Thoracic aorta (tissue), 2 donors: ENCODE data around the gene CHST3. TPM values are rescaled to one million over a fixed set of nuclear protein-coding genes. Genes with fewer than 3 reads are reported as not detected.

ENCODE experiments used
- ATAC-seq: fragments of 150-250 bp; one replicate; pipeline ENCODE4 v1.8.0; 2017; ENCODE audit warnings: low read depth; ENCODE audit not compliant: insufficient number of reproducible peaks, low FRiP score
- DNase-seq: peaks from one replicate; pipeline ENCODE4 v3.0.0-alpha.2; 2020; ENCODE audit warnings: low spot score
- H3K27ac ChIP-seq, 2 donors: fragments of 200-600 bp; sonication (generic); 1 replicate in 1 of 2; 2 replicates in 1 of 2; pipeline ENCODE4 v1.5.1; 2016; ENCODE audit warnings: mild to moderate bottlenecking in 2 of 2, moderate library complexity in 2 of 2
- H3K27me3 ChIP-seq: fragments of 200-600 bp; sonication (generic); replicated peaks from 2 replicates; pipeline ENCODE4 v1.6.0; 2016; ENCODE audit warnings: mild to moderate bottlenecking; ENCODE audit not compliant: insufficient read depth
- H3K36me3 ChIP-seq: fragments of 200-600 bp; sonication (generic); one replicate; pipeline ENCODE4 v1.5.1; 2016
- H3K4me1 ChIP-seq, 2 donors: fragments of 200-600 bp; sonication (generic); 1 replicate in 1 of 2; 2 replicates in 1 of 2; pipeline versions ENCODE4 v1.5.1 to v1.6.0; 2016; ENCODE audit warnings: low read depth in 2 of 2, mild to moderate bottlenecking in 1 of 2; ENCODE audit not compliant: control insufficient read depth in 1 of 2
- H3K4me3 ChIP-seq: fragments of 200-600 bp; sonication (generic); 2 replicates; pipeline ENCODE4 v1.5.1; 2016; ENCODE audit warnings: mild to moderate bottlenecking
- H3K9me3 ChIP-seq: fragments of 200-600 bp; sonication (generic); 2 replicates; pipeline ENCODE4 v1.5.1; 2016
- total RNA-seq, 2 donors: library from RNA; depleted of rRNA; stranded (reverse); fragments of >200 nt; gene quantifications; one replicate each; pipeline versions ENCODE4 v1.1.0 to v1.2.3, GENCODE V29; 2016
- TF ChIP-seq, protein P1 (sequence below): fragments of 200-600 bp; sonication (generic); IDR thresholded peaks from one replicate; pipeline ENCODE4 v1.5.1; 2019; ENCODE audit warnings: antibody characterized with exemption

CHST3 gene
- total RNA-seq, 2 donors from 2014 or later = 54.4 to 80.6 TPM

DNA sequence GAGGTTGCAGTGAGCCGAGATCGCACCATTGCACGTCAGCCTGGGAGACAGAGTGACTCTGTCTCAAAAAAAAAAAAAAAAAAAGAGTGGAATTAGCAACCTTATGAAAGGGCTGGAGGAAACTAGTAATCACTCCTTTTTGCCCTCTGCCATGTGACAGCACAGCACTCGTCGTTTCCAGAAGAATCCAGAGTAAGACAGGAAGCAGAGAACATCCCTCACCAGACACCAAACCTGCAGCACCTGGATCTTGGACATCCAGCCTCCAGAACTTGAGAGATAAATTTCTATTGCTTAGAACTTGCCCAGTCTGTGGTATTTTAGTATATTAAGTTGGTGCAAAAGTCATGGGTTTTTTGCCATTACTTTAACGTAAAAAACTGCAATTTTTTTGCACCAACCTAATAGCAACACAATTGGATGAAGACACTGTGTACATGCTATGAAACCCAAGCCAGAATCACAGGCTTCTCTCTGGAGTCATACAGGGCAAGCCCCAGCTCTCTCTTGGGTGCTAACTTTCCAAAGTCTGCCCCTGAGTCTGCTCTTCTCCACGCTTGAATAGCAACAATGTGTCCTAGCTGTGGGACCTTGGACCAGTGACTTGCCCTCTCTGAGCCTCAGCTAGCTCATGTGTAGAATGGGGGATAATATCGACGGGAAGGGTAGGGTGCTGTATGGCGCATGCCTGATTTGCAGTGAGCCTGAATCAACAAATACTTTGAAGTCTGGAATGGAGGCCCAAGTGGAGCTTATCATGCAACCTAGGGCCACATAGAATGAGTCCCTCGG, 55.1 kb downstream of the CHST3 start:
- Histone ChIP-seq H3K9me3 (no peaks in the 10 kb centered on the region), H3K27me3 (no peaks in the 10 kb centered on the region), H3K36me3 (no peaks in the 10 kb centered on the region), H3K27ac (no peak overlapping the region), H3K4me1 (peaks cover 18 to 64% of the 10 kb centered on the region in 2 donors), H3K4me3 (no peak overlapping the region)
- TF ChIP-seq, protein P1, sequence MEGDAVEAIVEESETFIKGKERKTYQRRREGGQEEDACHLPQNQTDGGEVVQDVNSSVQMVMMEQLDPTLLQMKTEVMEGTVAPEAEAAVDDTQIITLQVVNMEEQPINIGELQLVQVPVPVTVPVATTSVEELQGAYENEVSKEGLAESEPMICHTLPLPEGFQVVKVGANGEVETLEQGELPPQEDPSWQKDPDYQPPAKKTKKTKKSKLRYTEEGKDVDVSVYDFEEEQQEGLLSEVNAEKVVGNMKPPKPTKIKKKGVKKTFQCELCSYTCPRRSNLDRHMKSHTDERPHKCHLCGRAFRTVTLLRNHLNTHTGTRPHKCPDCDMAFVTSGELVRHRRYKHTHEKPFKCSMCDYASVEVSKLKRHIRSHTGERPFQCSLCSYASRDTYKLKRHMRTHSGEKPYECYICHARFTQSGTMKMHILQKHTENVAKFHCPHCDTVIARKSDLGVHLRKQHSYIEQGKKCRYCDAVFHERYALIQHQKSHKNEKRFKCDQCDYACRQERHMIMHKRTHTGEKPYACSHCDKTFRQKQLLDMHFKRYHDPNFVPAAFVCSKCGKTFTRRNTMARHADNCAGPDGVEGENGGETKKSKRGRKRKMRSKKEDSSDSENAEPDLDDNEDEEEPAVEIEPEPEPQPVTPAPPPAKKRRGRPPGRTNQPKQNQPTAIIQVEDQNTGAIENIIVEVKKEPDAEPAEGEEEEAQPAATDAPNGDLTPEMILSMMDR = no peak
- ATAC-seq (no peak), DNase-seq (no peak)

DNA sequence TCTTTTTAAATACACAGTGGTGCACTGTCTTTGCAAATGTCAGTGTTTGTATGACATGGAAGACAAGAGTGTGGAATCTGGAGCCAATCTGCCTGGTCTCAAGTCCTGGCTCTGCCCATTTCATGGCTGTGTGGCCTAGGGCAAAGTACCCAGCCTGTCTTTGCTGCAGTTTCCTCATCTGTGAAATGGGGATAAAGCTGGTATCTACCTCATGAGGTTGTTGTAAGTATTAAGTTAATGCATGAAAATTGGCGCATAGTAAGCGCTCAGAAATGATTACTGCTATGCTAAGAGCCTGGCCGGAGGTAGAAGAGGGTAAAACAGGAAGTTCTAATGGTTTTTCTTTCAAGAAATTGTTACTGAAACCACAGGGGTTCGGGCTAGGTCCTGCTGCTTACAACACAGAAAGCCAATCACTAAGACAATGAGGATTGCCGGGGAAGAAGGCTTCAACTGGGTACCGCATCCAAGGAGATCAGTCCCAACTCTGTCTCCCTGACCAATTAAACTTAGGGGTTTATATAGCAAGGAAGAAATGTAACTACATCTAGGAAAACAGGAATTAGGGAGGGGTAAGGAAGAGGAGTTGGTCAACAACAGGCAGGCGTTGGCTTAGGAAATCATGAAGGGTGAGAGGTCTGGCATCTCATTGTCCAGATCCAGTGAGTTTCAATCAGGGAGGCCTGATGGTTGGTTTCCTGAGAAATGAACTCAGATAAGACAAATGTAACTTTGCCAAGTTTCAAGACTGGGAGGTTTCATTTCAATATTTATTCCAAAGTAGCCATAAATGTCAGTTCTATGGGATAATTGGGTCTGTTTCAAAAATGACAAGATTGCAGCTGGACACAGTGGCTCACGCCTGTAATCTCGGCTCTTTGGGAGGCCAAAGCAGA, 57.0 kb downstream of the CHST3 start:
- no peak for DNase-seq
- Histone ChIP-seq H3K9me3 (no peaks in the 10 kb centered on the region), H3K4me3 (no peak overlapping the region), H3K27ac (no peak overlapping the region), H3K36me3 (no peaks in the 10 kb centered on the region), H3K4me1 (peaks cover 18 to 55% of the 10 kb centered on the region in 2 donors), H3K27me3 (no peaks in the 10 kb centered on the region)
- TF ChIP-seq, protein P1 = no peak
- no peak for ATAC-seq

DNA sequence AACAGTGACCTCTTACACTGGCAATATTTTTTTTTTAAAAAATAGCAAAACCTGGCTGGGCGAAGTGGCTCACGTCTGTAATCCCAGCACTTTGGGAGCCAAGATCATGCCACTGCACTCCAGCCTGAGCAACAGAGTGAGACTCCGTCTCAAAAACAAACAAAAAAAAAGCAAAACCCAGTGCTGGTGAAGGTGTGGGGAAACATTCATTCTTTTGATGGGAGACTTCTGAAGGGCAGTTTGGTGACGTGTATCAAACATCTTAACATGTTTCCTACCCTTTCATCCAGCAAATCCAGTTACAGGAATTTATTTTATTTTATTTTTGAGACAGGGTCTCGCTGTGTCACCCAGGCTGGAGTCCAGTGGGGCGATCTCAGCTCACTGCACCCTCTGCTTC, 58.0 kb downstream of the CHST3 start:
- Histone ChIP-seq H3K4me3 (no peak overlapping the region), H3K4me1 (peaks cover 8 to 45% of the 10 kb centered on the region in 2 donors), H3K36me3 (no peaks in the 10 kb centered on the region), H3K27me3 (no peaks in the 10 kb centered on the region), H3K27ac (no peak overlapping the region), H3K9me3 (no peaks in the 10 kb centered on the region)
- DNase-seq = no peak
- TF ChIP-seq, protein P1 = no peak
- ATAC-seq = no peak

DNA sequence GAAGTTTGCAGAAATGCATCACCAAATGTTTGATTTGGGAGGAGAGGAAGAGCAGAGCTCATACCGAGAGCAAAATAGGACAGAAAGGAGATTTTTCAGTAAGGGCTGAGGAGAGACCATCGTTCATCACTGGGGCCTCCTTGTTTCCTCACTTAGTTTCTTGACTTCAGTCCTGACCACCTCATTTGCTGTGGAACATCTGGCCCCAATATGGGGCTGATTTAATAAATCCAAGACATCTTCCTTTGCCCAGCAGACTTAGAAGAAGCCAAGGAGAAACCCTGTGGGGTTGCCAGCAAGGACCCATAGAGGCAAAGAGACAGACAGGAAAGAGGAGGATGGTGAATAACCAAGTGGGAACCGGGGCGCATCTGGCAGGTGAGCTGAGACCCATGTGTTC, 60.4 kb downstream of the CHST3 start:
- peaks cover 0 to 28% of the 10 kb centered on the region in 2 donors for H3K4me1 ChIP-seq
- TF ChIP-seq, protein P1 = no peak
- no peaks in the 10 kb centered on the region for H3K36me3 ChIP-seq
- DNase-seq = no peak
- H3K27ac ChIP-seq = no peak overlapping the region
- H3K4me3 ChIP-seq = no peak overlapping the region
- ATAC-seq = no peak
- no peaks in the 10 kb centered on the region for H3K9me3 ChIP-seq
- H3K27me3 ChIP-seq = no peaks in the 10 kb centered on the region

DNA sequence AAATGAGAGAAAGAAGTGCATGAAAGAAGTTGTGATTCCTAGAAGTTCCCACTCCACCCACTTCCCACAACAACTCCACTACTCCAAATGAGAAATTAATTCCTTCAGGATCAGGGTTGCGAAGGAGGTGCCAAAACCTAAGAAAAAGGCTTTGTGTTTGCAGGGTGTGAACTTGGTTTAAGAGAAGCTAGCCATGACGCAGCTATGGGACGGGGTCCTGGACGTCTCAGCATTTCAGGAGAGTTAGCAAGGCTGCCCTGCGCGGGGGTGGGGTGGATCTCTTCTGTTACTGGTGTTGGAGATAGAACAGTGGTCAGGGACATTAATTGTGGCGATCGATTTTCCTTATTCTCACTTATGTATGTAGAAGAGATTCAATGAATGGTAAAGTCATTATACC, 61.2 kb downstream of the CHST3 start:
- ATAC-seq = no peak
- Histone ChIP-seq H3K4me3 (no peak overlapping the region), H3K9me3 (no peaks in the 10 kb centered on the region), H3K27ac (no peak overlapping the region), H3K4me1 (peaks cover 0 to 20% of the 10 kb centered on the region in 2 donors), H3K36me3 (no peaks in the 10 kb centered on the region), H3K27me3 (no peaks in the 10 kb centered on the region)
- TF ChIP-seq, protein P1 = no peak
- DNase-seq = no peak
